Endothelial cell of umbilical vein (primary cell): ENCODE data around the gene KRT23. TPM values are rescaled to one million over a fixed set of nuclear protein-coding genes. Genes with fewer than 3 reads are reported as not detected.

Experiments used
- BruUV-seq: library from RNA; stranded (reverse); fragments of 400-500 nt; replicated peaks from 2 replicates; lab custom pipeline; 2021; lab: Mats Ljungman, UMichigan
- CTCF ChIA-PET: fragments of 300-600, 350-600 bp; sonication (Branson Sonifier 250); formaldehyde crosslinking; loops from one replicate; lab custom pipeline; 2021; ENCODE audit warnings: antibody characterized with exemption, inconsistent platforms; lab: Charles Lee
- POLR2A ChIA-PET: fragments of 300-600, 350-600 bp; sonication (Branson Sonifier 250); formaldehyde crosslinking; loops from one replicate; lab custom pipeline; 2021; ENCODE audit warnings: antibody characterized with exemption, inconsistent platforms; lab: Charles Lee
- DNase-seq: peaks from one replicate; pipeline ENCODE4 v3.0.0-alpha.2; 2011; ENCODE audit warnings: low read depth, low spot score
- FAIRE-seq: peaks from 2 replicates; lab custom pipeline; 2011; peaks lifted over from hg19 to GRCh38; lab: Jason Lieb, UNC
- H2AFZ ChIP-seq: 2 replicates; pipeline ENCODE4 v1.6.0; 2012; ENCODE audit warnings: low read depth, low read length, control low read depth, inconsistent platforms
- H3K27ac ChIP-seq: 2 replicates; pipeline ENCODE4 v1.5.1; 2011; ENCODE audit warnings: low read depth, mild to moderate bottlenecking, control low read depth, low read length, moderate library complexity; ENCODE audit not compliant: insufficient read depth
- H3K27me3 ChIP-seq, 2 experiments: 2 replicates each; pipeline versions ENCODE4 v1.6.0 to v1.6.1; 2011; ENCODE audit warnings: low read length in 2 of 2, mixed read lengths in 1 of 2; ENCODE audit not compliant: control insufficient read depth in 2 of 2, insufficient read depth in 2 of 2
- H3K36me3 ChIP-seq, 2 experiments: 2 replicates in 1 of 2; 3 replicates in 1 of 2; pipeline ENCODE4 v1.5.1; 2011; ENCODE audit warnings: low read length in 2 of 2, mild to moderate bottlenecking in 1 of 2, moderate library complexity in 1 of 2; ENCODE audit not compliant: control insufficient read depth in 2 of 2, insufficient read depth in 2 of 2; ENCODE audit errors: extremely low read depth in 1 of 2
- H3K4me1 ChIP-seq: 3 replicates; pipeline ENCODE4 v1.5.1; 2011; ENCODE audit warnings: mild to moderate bottlenecking, low read length; ENCODE audit not compliant: control insufficient read depth, insufficient read depth; ENCODE audit errors: extremely low read depth
- H3K4me2 ChIP-seq: 2 replicates; pipeline ENCODE4 v1.6.1; 2011; ENCODE audit warnings: low read length, control low read depth, mixed read lengths; ENCODE audit not compliant: insufficient read depth
- H3K4me3 ChIP-seq, 3 experiments: fragments of 200-600 bp in 1 of 3; sonication (generic), shearing (Covaris generic) in 1 of 3; replicated peaks in 1 of 3; 2 replicates each; pipeline ENCODE4 v1.5.1; 2011 to 2016; ENCODE audit warnings: control low read depth in 3 of 3, low read length in 3 of 3, mild to moderate bottlenecking in 2 of 3, inconsistent platforms in 1 of 3, low read depth in 1 of 3, moderate library complexity in 1 of 3; ENCODE audit not compliant: insufficient read depth in 1 of 3
- H3K79me2 ChIP-seq: 2 replicates; pipeline ENCODE4 v1.6.0; 2012; ENCODE audit warnings: low read length, inconsistent platforms; ENCODE audit not compliant: control insufficient read depth, insufficient read depth
- H3K9ac ChIP-seq: replicated peaks from 2 replicates; pipeline ENCODE3; 2011; ENCODE audit warnings: low read length, control low read depth; ENCODE audit not compliant: insufficient read depth; ENCODE audit errors: extremely low read depth
- H3K9me1 ChIP-seq: replicated peaks from 3 replicates; pipeline ENCODE4 v1.6.0; 2011; ENCODE audit warnings: mild to moderate bottlenecking, low read length; ENCODE audit not compliant: control insufficient read depth, insufficient read depth; ENCODE audit errors: extremely low read depth
- H3K9me3 ChIP-seq: replicated peaks from 2 replicates; pipeline ENCODE4 v1.5.1; 2012; ENCODE audit warnings: low read length, inconsistent platforms; ENCODE audit not compliant: control insufficient read depth, insufficient read depth
- H4K20me1 ChIP-seq: replicated peaks from 2 replicates; pipeline ENCODE3; 2011; ENCODE audit warnings: mild to moderate bottlenecking, low read length; ENCODE audit not compliant: control insufficient read depth, insufficient read depth; ENCODE audit errors: extremely low read depth
- EZH2 ChIP-seq: IDR thresholded peaks from 2 replicates; pipeline ENCODE4 v1.6.1; 2012; ENCODE audit warnings: borderline replicate concordance, low read depth, mild to moderate bottlenecking, moderate library complexity, low read length, inconsistent platforms; ENCODE audit not compliant: severe bottlenecking
- FOS ChIP-seq: IDR thresholded peaks from 2 replicates; pipeline ENCODE4 v1.6.1; 2011; ENCODE audit warnings: mild to moderate bottlenecking, low read length, moderate library complexity, borderline replicate concordance; ENCODE audit not compliant: insufficient read depth
- GATA2 ChIP-seq: IDR thresholded peaks from 2 replicates; pipeline ENCODE4 v1.7.0; 2011; ENCODE audit warnings: low read depth, mild to moderate bottlenecking, moderate library complexity, mixed read lengths, low read length; ENCODE audit not compliant: insufficient read length, insufficient read depth
- JUN ChIP-seq: IDR thresholded peaks from 2 replicates; pipeline ENCODE4 v1.6.1; 2011; ENCODE audit warnings: borderline replicate concordance, low read depth; ENCODE audit not compliant: insufficient read length, insufficient read depth
- MAX ChIP-seq: IDR thresholded peaks from 2 replicates; pipeline ENCODE4 v1.6.1; 2011; ENCODE audit not compliant: insufficient read depth, insufficient read length
- MYC ChIP-seq: IDR thresholded peaks from one replicate; pipeline ENCODE4 v1.6.1; 2011; ENCODE audit warnings: mild to moderate bottlenecking, low read depth, low read length
- POLR2A ChIP-seq: IDR thresholded peaks from 2 replicates; pipeline ENCODE4 v1.6.1; 2012; ENCODE audit warnings: low read depth, mild to moderate bottlenecking, control low read depth, low read length
- POLR2AphosphoS5 ChIP-seq: IDR thresholded peaks from 2 replicates; pipeline ENCODE4 v1.6.1; 2012; ENCODE audit warnings: low read depth, mild to moderate bottlenecking, control low read depth, low read length, moderate library complexity; ENCODE audit not compliant: insufficient read depth
- dilution Hi-C: fragments of 300-500 bp; cut with MboI; formaldehyde crosslinking; loops from one replicate; pipeline ENCODE4 v1.15.0; 2019; ENCODE audit warnings: low sequenced_read_pairs; ENCODE audit not compliant: extremely low pct_ligation_motif_present
- intact Hi-C: fragments of 100-400 bp; cut with micrococcal nuclease; formaldehyde crosslinking; loops from one replicate; pipeline ENCODE4 v1.10.0; 2022
- polyA plus RNA-seq, 4 experiments: library from polyadenylated mRNA; depleted of rRNA in 3 of 4; stranded (reverse) in 3 of 4; unstranded in 1 of 4; fragments of >200 nt; gene quantifications; 2 replicates each; pipeline versions ENCODE4 v1.2.1 to v1.2.3, GENCODE V29; 2011 to 2012; ENCODE audit warnings: missing spikeins in 1 of 4
- total RNA-seq: library from RNA; stranded (reverse); gene quantifications from 2 replicates; pipeline ENCODE4 v1.2.3, GENCODE V29; 2021
- TF ChIP-seq, protein P1 (sequence below), 2 donors: IDR thresholded peaks; 1 replicate in 1 of 2; 2 replicates in 1 of 2; pipeline ENCODE4 v1.5.1; 2011; ENCODE audit warnings: low read length in 2 of 2, mild to moderate bottlenecking in 2 of 2, moderate library complexity in 2 of 2, control low read depth in 1 of 2, inconsistent platforms in 1 of 2, low read depth in 1 of 2; ENCODE audit not compliant: insufficient read depth in 1 of 2; ENCODE audit errors: extremely low read depth in 1 of 2

KRT23 gene
- total and polyA plus RNA-seq, 2 donors (not counting 3 experiments of a cell fraction or from before 2014, with no cell fraction given), result not detected

GRCh38 chr17:40884708-40885512 lies 52.5 kb downstream of the KRT23 start, which contains the start of gene KRT20:
Gene KRT20, minus strand, starts transcription at chr17:40885242. Its CDS starts 57 bp downstream, at chr17:40885185.
- Histone ChIP-seq H3K9ac (no peak within 1 kb of the TSS), H2AFZ (no peak within 1 kb of the TSS), H3K79me2 (no peaks in the 10 kb centered on the region), H3K9me1 (no peaks in the 10 kb centered on the region), H3K4me2 (no peak within 1 kb of the TSS), H3K27ac (no peak within 1 kb of the TSS), H3K36me3 (no peaks in the 10 kb centered on the region), H3K27me3 (peaks cover 9 to 21% of the 10 kb centered on the region in 2 experiments), H3K4me1 (no peaks in the 10 kb centered on the region), H3K4me3 (no peak within 1 kb of the TSS), H4K20me1 (no peaks in the 10 kb centered on the region), H3K9me3 (no peaks in the 10 kb centered on the region)
- ChIA-PET CTCF (interaction anchor here (0.9 kb wide), 1 partner anchor 18 kb away, joined by 3 read pairs; no protein-coding TSS in a partner anchor), POLR2A (no interaction called here)
- no peak for TF ChIP-seq MYC
- intact Hi-C loops (no loop called here), dilution Hi-C loops (no loop called here)
- DNase-seq, result no peak
- no peak for FAIRE-seq
- BruUV-seq, result no TSS peak

DNA sequence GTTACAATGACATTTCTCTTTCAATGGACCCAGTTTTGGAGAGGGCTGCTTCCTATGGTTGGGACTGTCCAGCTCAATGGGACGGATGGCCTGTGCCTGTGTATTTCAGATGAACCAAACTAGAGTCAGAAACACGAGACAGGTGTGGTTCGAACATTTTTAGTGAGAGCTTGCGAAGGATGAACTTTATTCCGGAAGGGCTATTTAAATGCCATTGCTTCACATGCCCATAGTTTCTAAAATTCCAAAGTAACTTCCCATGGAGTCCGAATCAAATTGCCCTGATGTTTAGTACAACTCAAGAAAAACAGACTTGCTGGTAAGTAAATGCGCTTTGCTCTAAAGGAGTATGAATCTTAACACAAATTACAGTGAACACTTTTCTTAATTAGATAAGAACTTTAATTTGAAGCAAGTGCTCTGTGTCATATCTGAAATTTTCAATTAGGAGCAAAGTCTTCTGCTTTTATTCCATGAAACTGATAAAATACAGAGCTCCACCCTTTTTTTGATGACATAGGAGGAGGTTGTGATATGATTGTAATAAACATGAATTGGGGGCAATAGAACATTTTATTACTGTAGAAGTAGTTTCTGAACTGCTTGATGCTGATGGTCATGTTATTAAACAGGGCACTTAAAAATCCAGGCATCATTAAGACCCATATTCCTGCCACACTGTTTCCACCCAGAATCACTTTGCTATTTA lies 53.7 kb downstream of the KRT23 start:
- Histone ChIP-seq H3K4me2 (no peak overlapping the region), H3K4me3 (no peak overlapping the region), H3K27ac (no peak overlapping the region), H3K36me3 (no peaks in the 10 kb centered on the region), H3K79me2 (no peaks in the 10 kb centered on the region), H3K27me3 (peaks cover 10 to 13% of the 10 kb centered on the region in 2 experiments), H3K4me1 (no peaks in the 10 kb centered on the region), H3K9me3 (no peaks in the 10 kb centered on the region), H3K9ac (no peak overlapping the region), H4K20me1 (no peaks in the 10 kb centered on the region), H2AFZ (no peak overlapping the region), H3K9me1 (no peaks in the 10 kb centered on the region)
- TF ChIP-seq GATA2 (no peak), EZH2 (no peak), MYC (no peak), MAX (no peak), JUN (no peak), FOS (no peak), POLR2AphosphoS5 (no peak), POLR2A (no peak)
- TF ChIP-seq, protein P1, sequence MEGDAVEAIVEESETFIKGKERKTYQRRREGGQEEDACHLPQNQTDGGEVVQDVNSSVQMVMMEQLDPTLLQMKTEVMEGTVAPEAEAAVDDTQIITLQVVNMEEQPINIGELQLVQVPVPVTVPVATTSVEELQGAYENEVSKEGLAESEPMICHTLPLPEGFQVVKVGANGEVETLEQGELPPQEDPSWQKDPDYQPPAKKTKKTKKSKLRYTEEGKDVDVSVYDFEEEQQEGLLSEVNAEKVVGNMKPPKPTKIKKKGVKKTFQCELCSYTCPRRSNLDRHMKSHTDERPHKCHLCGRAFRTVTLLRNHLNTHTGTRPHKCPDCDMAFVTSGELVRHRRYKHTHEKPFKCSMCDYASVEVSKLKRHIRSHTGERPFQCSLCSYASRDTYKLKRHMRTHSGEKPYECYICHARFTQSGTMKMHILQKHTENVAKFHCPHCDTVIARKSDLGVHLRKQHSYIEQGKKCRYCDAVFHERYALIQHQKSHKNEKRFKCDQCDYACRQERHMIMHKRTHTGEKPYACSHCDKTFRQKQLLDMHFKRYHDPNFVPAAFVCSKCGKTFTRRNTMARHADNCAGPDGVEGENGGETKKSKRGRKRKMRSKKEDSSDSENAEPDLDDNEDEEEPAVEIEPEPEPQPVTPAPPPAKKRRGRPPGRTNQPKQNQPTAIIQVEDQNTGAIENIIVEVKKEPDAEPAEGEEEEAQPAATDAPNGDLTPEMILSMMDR (IDR thresholded peaks at IDR 0.05; ENCODE audit: extremely low read depth in 1 of 2, insufficient read depth in 1 of 2, low read depth in 1 of 2, low read length in 2 of 2), result no peak
- BruUV-seq, result no TSS peak
- ChIA-PET CTCF (no interaction called here), POLR2A (no interaction called here)
- FAIRE-seq (no peak), DNase-seq (no peak)
- dilution Hi-C loops (no loop called here), intact Hi-C loops (no loop called here)
